HG02973 (cell line): ENCODE results near the gene GUCY1A2.
"Not testable (repeated sequence)": the region's sequence is repeated elsewhere in the genome, so short reads cannot be mapped to it uniquely, and the experiment has no call there.

Experiments
- ATAC-seq: cut with Tn5 transposase; IDR thresholded peaks from one replicate; pipeline ENCODE4 v1.9.1; 2021; ENCODE audit warnings: moderate library complexity; ENCODE audit not compliant: unreplicated experiment

Gene GUCY1A2

DNA sequence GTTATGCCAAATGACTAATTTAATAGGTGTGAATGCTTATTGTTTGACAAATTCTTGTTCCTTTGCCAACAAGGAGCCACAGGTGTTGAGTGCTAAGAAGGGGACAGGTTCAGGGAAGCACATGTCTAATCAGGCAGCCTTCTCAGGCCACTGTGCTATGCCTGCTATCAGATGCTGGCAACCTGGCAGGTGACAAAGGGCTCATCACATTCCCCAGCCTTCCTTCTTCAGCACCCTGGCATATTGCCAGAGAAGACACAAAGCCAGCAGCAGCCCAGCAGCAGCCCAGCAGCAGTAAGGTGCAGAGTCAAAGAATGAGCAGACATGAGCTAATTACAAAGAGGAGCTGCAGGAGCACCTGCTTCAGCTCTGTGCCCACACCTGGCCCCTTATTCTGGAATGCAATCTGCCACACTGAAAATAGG is 68.2 kb downstream of the GUCY1A2 start:
- no peak for ATAC-seq

DNA sequence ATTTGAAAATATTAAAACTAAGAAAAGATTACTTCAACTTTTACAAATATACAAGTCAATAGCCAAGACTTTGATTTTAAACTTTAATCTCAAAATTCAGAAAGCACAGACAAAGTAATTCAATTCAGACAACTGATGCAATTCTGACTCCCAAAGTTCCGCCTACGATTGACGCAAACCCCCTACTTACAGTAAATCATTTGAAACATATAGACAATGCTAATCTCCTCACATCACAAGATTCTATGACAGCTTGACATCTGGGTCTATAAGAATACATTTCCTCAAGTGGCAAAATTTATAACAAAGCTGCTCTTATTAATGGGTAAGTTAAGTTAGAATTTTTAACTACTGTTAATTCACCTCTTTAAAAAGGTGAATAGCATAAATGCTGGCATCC is 75.2 kb downstream of the GUCY1A2 start:
- no peak for ATAC-seq

DNA sequence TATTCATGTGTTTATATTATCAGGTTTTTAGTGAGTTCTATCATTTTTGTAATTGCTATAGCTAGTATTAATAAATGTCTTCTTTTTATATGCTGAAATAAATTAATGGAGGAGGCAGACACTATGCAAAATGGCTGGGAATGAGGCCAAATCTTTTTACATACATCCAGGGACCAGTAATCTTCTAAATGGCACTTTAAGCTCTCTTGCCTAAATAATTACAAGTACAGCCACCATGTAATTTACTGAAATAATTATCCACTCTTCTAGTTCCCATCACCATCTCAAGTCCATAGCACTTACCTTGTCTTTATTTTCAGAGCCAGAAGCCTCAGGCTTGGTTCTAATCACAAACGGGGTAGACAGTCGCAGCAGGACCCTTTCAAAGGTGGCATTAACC is 79.1 kb downstream of the GUCY1A2 start:
- ATAC-seq, result no peak

DNA sequence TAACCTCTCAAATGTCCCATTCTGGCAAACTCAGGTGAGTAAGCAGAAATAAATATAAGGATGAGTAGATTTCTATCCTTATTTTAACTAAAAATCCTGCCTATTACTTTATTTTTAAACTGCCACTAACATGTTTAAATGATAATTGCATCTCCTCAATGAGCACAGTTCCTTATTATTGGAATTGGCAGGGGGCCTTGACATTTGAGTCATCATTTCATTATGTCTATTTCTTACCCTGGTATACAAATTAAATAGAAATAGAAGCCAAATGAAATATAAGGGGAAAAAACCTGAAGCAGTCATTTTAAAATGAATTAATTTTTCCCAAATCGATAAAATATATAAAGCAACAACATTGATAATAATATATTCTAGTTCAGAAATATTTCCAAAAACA is 81.2 kb downstream of the GUCY1A2 start:
- ATAC-seq, result no peak

DNA sequence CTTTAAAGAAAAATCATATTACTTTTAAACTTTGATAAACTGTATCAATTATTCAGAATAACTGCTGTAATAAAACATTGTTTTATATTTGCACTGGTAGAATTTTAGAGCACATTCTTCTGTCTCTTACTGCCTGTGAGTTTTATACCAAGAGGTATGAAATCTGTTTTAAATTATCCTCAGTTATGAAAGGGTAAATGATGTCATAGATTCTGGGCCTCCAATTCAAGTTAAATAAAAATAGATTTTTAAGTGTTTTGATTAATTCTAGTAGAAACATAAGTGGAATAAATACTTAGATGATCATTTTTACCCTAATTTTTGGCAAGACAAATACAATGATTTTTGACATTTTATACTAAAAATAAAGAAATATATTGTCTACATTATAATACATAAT is 93.0 kb downstream of the GUCY1A2 start:
- no peak for ATAC-seq

GRCh38 chr11:106920899-106921509 is 97.3 kb downstream of the GUCY1A2 start:
- no peak for ATAC-seq

- ATAC-seq, result peak; percentile 90
Observed at GRCh38 chr11:106917973-106918372, 100.3 kb downstream of the GUCY1A2 start.

- no peak for ATAC-seq
Observed at GRCh38 chr11:106914409-106914808, 103.9 kb downstream of the GUCY1A2 start.

GRCh38 chr11:106913141-106913540 is 105.1 kb downstream of the GUCY1A2 start:
- no peak for ATAC-seq

- ATAC-seq, result no peak
Observed at GRCh38 chr11:106904826-106905225, 113.5 kb downstream of the GUCY1A2 start.

- ATAC-seq, result no peak
Observed at GRCh38 chr11:106889718-106890117, 128.6 kb downstream of the GUCY1A2 start.

DNA sequence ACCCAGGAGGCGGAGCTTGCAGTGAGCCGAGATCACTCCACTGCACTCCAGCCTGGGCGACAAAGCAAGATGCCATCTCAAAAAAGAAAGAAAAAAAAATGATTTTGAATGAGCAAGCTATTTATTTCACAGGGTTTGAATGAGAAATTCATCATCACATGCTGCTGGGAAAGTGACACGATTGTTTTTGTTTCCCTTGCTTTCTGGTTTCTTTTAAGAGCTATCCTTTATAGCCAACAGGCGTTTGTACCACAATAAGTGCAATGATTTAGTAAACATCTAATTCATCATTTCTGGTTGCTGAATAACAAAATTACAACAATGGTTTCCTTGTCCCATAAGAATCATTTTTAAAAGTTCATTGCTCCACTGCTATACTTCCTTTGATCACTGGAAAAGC is 129.9 kb downstream of the GUCY1A2 start:
- no peak for ATAC-seq

GRCh38 chr11:106883693-106884092 is 134.6 kb downstream of the GUCY1A2 start:
- not testable (repeated sequence) for ATAC-seq

DNA sequence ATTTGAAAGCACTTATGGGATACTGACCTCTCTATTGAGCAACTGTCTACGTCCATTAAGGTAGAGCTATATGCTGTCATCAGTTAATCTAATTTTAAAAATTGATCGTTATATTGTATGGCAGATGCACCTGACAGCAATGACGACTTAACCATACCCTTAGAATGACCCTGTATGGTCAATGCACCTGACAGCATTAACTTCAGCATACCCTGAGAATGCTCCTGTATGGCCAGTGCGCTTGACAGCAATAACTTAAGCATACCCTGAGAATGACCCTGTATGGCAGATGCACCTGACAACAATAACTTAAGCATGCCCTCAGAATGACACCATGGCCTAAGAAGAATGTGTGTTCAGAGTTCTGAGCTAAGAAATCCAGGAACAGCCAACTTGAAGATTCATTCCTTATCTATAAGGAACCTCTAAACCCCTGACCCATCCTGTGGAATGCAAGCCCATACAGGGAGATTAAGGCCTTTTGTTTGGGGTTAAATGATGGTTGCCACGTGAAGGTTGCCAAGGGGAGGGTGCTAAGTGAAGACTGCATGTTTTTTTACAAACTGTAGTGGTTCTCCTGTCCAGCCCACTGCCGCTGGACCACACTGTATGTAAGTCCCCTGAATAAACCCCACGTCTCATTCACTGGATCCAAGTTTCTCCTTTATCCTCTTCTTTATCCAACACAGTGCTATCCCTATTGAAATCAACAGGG is 138.3 kb downstream of the GUCY1A2 start:
- ATAC-seq, result no peak

GRCh38 chr11:106879029-106879428 is 139.2 kb downstream of the GUCY1A2 start:
- no peak for ATAC-seq

DNA sequence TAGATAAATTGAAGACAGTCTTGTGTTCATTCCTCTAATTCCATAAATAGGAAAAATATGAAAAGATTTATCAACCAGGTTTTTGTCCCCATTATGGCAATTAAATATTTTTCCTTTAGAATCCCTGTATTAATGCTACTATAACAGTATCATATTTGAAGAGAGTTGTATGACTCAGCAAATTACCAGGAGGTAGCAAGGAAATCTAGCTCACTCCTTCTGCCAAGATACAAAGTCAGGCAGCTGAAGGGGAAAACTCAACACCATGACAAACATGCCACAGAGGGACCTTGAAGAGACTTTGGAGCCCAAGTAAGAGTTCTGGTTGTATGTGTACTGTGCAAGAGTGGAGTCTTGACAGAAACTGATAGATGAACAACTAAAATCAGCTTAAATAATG is 143.3 kb downstream of the GUCY1A2 start:
- no peak for ATAC-seq

DNA sequence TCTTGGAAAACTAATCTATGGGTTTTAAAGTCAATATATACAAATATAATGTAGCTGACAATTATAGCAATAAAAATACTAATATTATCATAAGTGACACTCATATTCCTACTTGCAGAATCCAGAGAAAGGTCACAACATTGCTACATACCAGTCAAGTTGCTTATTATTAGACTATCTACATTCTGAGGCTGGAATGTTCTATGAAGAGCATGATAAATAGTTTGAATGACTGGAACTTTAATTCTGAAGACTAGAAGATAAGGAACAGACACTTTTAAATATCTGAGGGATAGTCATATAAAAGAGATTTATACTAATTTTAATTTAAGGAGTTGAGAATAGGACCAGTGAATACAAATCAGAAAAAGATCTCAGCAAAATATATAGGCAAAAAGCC is 146.0 kb downstream of the GUCY1A2 start:
- no peak for ATAC-seq

DNA sequence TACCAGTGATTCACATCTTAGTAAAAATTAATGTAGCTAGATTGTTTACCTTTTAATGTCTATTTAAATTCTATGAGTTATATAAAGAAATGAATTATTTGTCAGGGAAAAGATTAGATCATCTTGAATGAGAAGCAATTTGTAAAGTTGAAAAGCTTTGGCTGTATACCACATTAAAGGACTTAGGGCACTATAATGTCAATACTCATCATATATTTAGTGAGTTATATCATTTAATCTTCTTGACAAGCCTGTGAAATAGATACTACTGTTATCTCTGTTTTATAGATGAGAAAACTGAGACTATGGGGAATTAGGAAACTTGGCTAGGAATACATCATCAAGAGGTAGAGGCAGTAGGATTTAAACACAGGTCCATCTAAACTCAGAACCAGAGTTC is 160.1 kb downstream of the GUCY1A2 start:
- no peak for ATAC-seq

GRCh38 chr11:106856566-106856965 is 161.7 kb downstream of the GUCY1A2 start:
- no peak for ATAC-seq

DNA sequence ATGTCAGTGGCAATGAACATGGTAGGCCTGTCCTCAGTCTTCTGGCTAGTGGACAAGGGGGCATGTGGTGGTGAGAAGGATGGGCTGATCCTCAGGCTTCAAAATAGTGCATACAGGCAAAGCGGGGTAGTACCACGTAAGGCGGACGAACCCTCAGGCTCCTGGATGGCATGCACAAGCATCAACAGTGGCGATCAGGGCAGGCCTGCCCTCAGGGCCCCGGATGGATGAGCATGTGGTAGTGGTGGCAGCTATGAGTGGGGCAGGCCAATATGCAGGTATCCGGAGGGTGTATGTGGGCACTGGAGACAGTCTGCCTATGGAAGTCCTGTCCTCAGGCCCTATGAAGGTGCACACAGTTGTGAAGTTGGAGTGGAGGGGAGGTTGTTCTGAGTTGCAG is 163.8 kb downstream of the GUCY1A2 start:
- no peak for ATAC-seq

DNA sequence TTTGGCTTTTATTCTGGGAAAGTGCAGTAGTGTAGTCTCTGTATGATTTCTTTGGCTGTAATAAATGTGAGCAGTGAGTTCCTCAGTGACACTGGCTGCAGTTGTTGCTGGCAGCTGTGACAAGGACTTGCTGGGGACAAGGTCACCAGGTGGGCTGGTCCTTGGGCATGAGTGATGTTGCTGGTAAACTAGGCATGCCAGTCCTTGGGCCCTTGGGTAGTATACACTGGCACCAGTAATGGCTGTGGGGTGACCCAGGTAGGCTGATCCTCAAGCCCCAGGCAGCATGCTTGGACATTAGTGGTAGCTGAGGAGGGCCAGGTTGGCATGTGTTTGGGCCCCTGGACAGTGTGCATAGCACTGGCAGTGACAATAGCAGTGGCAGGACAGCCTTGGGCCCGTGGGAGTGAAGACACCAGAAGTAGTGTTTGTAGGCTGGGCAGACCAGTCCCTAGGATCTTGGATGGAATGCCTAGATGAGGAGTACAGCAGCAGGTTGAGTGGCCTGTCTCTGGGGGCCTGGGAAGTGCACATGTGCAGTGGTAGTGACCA is 164.3 kb downstream of the GUCY1A2 start:
- ATAC-seq, result no peak

GRCh38 chr11:106852779-106853178 is 165.5 kb downstream of the GUCY1A2 start:
- ATAC-seq, result no peak
